ENCODE results near the gene AGAP3.

DNA sequence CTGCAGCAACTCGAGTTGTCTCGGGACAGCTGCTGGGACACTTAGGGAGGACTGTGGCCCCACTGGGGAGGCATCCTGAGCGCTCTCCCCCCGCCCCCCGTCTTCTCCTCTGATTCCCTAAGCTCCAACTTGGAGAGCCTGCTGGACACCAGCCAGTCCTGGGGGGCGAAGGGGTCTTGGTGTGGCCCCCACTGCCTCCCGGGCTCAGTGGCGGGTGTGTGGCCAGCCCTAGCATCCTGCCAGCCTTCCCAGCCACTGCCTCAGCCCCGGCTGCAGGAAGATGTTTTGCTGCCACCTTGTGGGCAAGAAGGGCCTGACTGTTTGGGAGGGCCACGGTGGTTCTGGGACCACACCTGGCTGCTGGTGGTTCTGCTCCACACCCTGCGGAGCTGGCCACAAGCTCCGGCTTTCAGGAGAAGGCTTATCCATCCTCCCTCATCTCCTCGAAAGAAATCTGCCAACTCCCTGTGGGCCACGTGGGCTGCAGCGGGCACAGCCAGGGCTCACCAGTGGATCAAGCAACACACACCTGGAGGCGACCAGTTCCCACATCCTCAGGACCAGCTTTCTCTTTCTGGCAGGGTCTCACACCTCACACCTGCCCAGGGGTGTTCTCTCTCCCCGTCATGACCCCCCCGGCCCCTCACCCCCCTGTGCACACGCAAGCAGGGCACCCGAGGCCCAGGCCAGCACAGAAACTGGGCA, 24.8 kb downstream of the AGAP3 start:
- TF ChIP-seq, protein P1, sequence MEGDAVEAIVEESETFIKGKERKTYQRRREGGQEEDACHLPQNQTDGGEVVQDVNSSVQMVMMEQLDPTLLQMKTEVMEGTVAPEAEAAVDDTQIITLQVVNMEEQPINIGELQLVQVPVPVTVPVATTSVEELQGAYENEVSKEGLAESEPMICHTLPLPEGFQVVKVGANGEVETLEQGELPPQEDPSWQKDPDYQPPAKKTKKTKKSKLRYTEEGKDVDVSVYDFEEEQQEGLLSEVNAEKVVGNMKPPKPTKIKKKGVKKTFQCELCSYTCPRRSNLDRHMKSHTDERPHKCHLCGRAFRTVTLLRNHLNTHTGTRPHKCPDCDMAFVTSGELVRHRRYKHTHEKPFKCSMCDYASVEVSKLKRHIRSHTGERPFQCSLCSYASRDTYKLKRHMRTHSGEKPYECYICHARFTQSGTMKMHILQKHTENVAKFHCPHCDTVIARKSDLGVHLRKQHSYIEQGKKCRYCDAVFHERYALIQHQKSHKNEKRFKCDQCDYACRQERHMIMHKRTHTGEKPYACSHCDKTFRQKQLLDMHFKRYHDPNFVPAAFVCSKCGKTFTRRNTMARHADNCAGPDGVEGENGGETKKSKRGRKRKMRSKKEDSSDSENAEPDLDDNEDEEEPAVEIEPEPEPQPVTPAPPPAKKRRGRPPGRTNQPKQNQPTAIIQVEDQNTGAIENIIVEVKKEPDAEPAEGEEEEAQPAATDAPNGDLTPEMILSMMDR (conservative IDR thresholded peaks at IDR 0.05; ENCODE audit: low read depth, low read length): peak; percentile 84
- no peak for TF ChIP-seq EZH2 (IDR thresholded peaks at IDR 0.05; ENCODE audit: borderline replicate concordance, low read depth, low read length, poor library complexity, severe bottlenecking)
